ACC112 (cell line): Measurements from ENCODE around the gene SPAST.
"Not testable (repeated sequence)": the region's sequence is repeated elsewhere in the genome, so short reads cannot be mapped to it uniquely, and the experiment has no call there.

Experiments
- H2AFZ ChIP-seq: fragments of 200-600 bp; sonication (generic); one replicate; pipeline ENCODE4 v1.6.0; 2017; ENCODE audit warnings: antibody characterized with exemption, low read length; ENCODE audit not compliant: unreplicated experiment
- H3K27ac ChIP-seq: fragments of 200-600 bp; sonication (generic); 2 replicates; pipeline ENCODE4 v1.5.1; 2014; ENCODE audit warnings: low read depth, mild to moderate bottlenecking, antibody characterized with exemption, low read length, moderate library complexity
- H3K27me3 ChIP-seq: fragments of 200-600 bp; sonication (generic); 2 replicates; pipeline ENCODE4 v1.6.1; 2014; ENCODE audit warnings: mild to moderate bottlenecking, antibody characterized with exemption, low read length, moderate library complexity, mixed read lengths; ENCODE audit not compliant: insufficient read depth
- H3K36me3 ChIP-seq: fragments of 200-600 bp; sonication (generic); 2 replicates; pipeline ENCODE4 v1.6.1; 2016; ENCODE audit warnings: mild to moderate bottlenecking, antibody characterized with exemption, low read length, moderate library complexity, mixed read lengths; ENCODE audit not compliant: insufficient read depth
- H3K4me1 ChIP-seq: fragments of 200-600 bp; sonication (generic); one replicate; pipeline ENCODE4 v1.6.1; 2016; ENCODE audit warnings: low read length, mixed read lengths; ENCODE audit not compliant: insufficient read depth, unreplicated experiment, control insufficient read depth
- H3K4me3 ChIP-seq: fragments of 200-600 bp; sonication (generic); 2 replicates; pipeline ENCODE4 v1.5.1; 2014; ENCODE audit warnings: mild to moderate bottlenecking, low read depth, low read length
- H3K79me2 ChIP-seq: fragments of 200-600 bp; sonication (generic); one replicate; pipeline ENCODE4 v1.6.0; 2016; ENCODE audit warnings: low read length; ENCODE audit not compliant: control insufficient read depth, unreplicated experiment, insufficient read depth

The SPAST gene

GRCh38 chr2:32182667-32183066 is 119.3 kb downstream of the SPAST start:
- Histone ChIP-seq H3K4me1 (no peaks in the 10 kb centered on the region), H2AFZ (no peak overlapping the region), H3K79me2 (no peaks in the 10 kb centered on the region), H3K36me3 (peaks cover 18% of the 10 kb centered on the region), H3K27ac (no peak overlapping the region), H3K4me3 (no peak overlapping the region), H3K27me3 (no peaks in the 10 kb centered on the region)

- Histone ChIP-seq H3K4me1 (no peaks in the 10 kb centered on the region), H3K27ac (no peak overlapping the region), H2AFZ (no peak overlapping the region), H3K36me3 (peaks cover 13% of the 10 kb centered on the region; the same call in 1 of the 2 replicates), H3K4me3 (no peak overlapping the region), H3K27me3 (no peaks in the 10 kb centered on the region), H3K79me2 (no peaks in the 10 kb centered on the region)
These were observed 125.7 kb downstream of the SPAST start for GRCh38 chr2:32189011-32189410.

GRCh38 chr2:32192418-32192817 is 129.1 kb downstream of the SPAST start:
- Histone ChIP-seq H3K79me2 (no peaks in the 10 kb centered on the region), H3K4me1 (no peaks in the 10 kb centered on the region), H2AFZ (no peak overlapping the region), H3K27ac (no peak overlapping the region), H3K4me3 (no peak overlapping the region), H3K36me3 (peaks cover 9% of the 10 kb centered on the region; the same call in 1 of the 2 replicates), H3K27me3 (no peaks in the 10 kb centered on the region)

- Histone ChIP-seq H3K4me1 (no peaks in the 10 kb centered on the region), H3K36me3 (peaks cover 12% of the 10 kb centered on the region; the same call in 1 of the 2 replicates), H3K27ac (no peak overlapping the region), H3K79me2 (no peaks in the 10 kb centered on the region), H2AFZ (no peak overlapping the region), H3K4me3 (no peak overlapping the region), H3K27me3 (no peaks in the 10 kb centered on the region)
These were observed 137.5 kb downstream of the SPAST start for GRCh38 chr2:32200814-32201213.

DNA sequence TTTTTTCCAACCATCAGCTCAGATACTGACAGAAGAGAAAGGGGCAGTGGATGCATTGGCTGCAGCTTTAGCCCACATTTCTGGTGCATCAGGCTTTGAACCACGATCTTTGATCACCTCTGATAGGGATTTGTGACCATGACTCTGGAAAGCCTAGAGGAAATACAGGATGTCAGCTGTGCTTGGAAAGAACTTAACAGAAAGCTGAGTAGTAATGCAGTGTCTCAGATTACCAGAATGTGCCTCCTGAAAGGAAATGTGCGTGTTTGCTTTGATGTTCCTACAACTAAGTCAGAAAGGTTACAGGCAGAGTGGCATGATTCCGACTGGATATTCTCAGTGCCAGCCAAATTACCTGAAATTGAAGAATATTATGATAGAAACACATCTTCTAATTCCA is 140.1 kb downstream of the SPAST start:
- not testable (repeated sequence) for H3K4me3 ChIP-seq, H3K27ac ChIP-seq, H3K27me3 ChIP-seq, H3K36me3 ChIP-seq, H3K79me2 ChIP-seq, H3K4me1 ChIP-seq, H2AFZ ChIP-seq
